ENCODE data around the gene HOXA4.

- no peak for TF ChIP-seq CTCF (IDR thresholded peaks at IDR 0.05; ENCODE audit: poor library complexity)
- TF ChIP-seq EZH2phosphoT487 (IDR thresholded peaks at IDR 0.05; ENCODE audit: low read depth, severe bottlenecking, unreplicated experiment) = no peak
Measured at GRCh38 chr7:27130540-27131389, at the start of gene HOXA4.
